ENCODE results near the gene MAP3K5.

MAP3K5 gene

DNA sequence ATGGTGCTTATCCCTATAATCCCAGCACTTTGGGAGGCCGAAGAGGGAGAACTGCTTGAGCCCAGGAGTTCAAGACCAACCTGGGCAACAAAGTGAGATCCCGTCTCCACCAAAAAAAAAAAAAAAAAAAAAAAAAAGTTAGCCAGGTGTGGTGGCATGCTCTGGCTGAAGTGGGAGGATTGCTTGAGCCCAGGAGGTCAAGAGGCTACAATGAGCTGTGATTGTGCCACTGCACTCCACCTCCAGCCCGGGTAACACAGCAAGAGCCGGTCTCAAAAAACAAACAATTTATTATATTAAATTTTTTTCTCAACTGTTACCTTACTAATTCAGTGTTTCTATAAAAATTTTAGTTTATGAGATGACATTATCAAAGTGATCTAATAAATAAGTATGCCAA is 156.7 kb downstream of the MAP3K5 start:
- DNase-seq: no peak

DNA sequence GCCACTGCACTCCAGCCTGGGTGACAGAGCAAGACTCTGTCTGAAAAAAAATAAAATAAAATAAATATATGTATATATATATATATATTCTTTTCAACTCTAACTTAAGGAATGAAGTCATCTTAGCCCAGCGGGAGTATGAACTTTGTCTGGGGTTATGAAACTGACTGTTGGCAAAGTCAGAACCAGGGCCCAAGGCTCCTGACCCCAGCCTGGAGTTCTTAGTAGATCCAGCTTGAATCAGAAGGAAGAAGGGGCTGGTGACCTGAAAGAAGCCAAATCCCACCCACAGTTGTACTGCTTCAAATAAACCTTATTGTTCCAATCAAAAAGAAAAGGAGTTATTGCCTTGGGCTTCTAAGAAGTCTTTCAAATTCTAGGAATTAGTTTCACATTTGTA is 158.9 kb downstream of the MAP3K5 start:
- DNase-seq: no peak

- no peak for DNase-seq
Observed at GRCh38 chr6:136628996-136629395, 163.3 kb downstream of the MAP3K5 start.

- no peak for DNase-seq
Observed at GRCh38 chr6:136627191-136627590, 165.1 kb downstream of the MAP3K5 start.

GRCh38 chr6:136625293-136625692 is 167.0 kb downstream of the MAP3K5 start:
- no peak for DNase-seq

DNA sequence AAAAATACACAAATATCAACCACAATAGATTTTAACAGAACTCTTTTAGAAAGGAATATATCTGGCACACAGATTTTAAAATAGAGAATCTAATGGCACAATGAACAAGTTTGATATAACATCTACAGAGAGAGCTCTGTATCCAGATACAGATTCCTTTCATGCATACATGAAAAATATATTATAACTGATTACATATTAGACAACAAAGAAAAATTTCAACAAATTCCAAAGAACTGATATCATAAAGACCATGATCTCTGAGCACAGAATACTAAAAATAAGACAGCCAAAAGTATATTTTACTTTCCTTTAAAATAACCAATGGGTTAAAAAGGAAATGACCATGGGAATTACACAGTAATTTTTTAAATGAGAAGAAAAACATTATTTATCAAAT is 167.9 kb downstream of the MAP3K5 start:
- DNase-seq: no peak

GRCh38 chr6:136618086-136618485 is 174.2 kb downstream of the MAP3K5 start:
- no peak for DNase-seq

DNA sequence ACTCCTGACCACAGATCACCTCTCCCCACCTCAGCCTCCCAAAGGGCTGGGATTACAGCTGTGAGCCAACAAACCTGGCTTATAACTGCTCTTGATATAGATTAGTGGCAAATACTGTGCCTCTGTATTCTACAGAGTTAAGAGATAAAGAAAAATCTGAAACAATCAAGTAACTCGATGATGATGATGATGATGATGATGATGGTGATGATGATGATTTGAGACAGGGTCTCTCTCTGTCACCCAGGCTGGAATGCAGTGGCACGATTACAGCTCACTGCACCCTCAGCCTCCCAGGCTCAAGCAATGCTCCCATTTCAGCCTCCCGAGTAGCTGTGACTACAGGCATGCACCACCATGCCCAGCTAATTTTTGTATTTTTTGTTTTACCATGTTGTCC is 175.8 kb downstream of the MAP3K5 start:
- DNase-seq: no peak

GRCh38 chr6:136614994-136615393 is 177.3 kb downstream of the MAP3K5 start:
- DNase-seq: no peak

- no peak for DNase-seq
Observed at GRCh38 chr6:136614350-136614749, 177.9 kb downstream of the MAP3K5 start.

- DNase-seq: no peak
Observed at GRCh38 chr6:136613477-136613876, 178.8 kb downstream of the MAP3K5 start.

GRCh38 chr6:136612666-136613389 is 179.4 kb downstream of the MAP3K5 start:
- DNase-seq: no peak

- DNase-seq: no peak
Observed at GRCh38 chr6:136611746-136612145, 180.5 kb downstream of the MAP3K5 start.

DNA sequence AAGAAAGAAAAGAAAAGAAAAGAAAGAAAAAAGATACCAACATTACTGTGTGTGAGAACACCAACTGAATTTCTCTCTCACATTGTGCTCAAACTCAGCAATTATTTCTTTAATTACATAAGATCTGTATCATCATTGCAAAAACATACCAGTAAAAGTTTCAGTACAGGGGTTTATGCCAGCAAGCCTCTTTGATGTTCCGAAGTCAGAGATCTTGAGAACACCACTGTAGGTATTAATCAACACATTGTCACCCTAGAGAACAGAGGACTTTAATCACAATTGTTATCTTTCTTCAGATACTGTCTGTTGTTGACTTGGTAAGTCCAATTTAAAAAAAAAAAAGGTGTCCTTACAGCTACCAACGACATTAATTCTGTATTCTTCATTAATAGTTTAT is 181.1 kb downstream of the MAP3K5 start:
- no peak for DNase-seq

DNA sequence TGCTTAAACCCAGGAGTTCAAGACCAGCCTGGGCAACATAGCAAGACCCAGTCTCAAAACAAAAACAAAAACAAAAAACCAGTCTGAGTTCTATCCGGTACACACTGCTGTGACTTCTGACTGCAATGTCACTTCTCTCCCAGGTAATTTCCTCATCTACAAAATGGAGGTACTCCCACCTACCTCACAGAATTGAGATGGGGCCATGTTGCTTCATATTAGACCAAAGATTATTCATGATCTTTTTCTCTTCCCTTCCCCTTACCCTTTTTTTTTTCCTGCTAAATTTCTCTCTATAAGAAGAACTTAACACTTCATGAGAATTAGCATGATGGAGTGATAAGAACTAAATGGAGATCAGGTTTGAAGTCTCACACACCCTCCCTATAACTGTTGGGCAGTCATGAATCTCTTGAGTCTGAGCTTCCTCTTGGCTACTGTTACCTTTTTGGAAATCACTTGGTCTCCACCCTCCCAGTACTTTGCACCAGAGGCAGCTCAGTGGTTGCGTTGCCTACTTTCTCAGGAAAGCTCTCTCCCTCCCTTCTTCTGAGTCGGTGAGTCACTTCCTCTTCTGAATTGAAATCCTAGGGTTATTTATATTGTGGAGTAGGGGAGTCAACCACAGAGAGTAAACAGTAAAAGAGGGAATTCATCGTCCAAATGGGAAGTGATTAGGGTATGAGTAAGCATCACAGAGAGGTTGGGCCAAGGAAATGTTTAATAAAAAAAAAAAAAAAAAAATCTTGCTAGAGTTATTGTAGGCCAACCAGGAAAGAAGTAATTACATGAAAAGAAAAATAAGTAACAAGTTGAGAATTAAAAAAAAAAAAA is 182.2 kb downstream of the MAP3K5 start:
- DNase-seq: no peak

GRCh38 chr6:136608991-136609390 is 183.3 kb downstream of the MAP3K5 start:
- no peak for DNase-seq

DNA sequence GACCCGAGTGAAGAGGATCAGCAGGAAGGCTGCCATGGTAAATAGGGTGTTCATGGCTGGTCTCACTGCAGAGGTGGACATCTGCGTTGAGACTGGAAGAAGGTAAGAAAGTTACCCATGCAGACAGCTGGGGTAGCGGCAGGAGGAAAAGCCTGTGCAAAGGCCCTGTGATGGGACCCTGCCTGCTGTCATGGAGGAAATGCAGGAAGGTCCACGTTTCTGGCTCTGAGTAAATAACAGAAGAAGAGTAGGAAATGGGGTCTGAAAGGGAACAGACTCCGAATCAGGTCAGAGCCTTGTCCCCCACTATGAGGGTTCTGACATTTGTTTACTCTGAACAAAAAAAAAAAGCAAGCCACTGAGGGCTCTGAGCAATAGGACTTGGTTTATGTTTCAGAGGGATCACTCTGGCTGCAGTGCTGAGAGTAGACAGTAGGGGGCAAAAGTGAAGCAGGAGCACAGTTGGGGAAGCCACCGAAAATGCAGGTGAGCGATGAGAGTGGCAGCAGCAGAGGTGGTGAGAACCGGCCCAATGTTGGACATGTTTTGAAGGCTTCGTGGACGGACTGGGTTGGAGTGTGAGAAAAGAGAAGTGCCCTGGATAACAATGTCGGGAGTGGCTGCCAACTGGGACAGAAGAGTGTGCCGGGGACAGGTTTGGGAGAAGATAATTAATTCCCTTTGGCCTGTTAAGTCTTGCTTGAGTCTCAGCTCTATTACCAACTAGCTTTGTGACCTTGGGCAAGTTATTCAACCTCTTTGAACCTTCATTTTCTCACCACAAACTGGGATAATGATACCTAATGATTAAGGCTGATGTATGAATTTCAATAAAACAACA is 184.1 kb downstream of the MAP3K5 start:
- DNase-seq: peak; percentile 7

- no peak for DNase-seq
Observed at GRCh38 chr6:136607204-136607931, 184.9 kb downstream of the MAP3K5 start.

DNA sequence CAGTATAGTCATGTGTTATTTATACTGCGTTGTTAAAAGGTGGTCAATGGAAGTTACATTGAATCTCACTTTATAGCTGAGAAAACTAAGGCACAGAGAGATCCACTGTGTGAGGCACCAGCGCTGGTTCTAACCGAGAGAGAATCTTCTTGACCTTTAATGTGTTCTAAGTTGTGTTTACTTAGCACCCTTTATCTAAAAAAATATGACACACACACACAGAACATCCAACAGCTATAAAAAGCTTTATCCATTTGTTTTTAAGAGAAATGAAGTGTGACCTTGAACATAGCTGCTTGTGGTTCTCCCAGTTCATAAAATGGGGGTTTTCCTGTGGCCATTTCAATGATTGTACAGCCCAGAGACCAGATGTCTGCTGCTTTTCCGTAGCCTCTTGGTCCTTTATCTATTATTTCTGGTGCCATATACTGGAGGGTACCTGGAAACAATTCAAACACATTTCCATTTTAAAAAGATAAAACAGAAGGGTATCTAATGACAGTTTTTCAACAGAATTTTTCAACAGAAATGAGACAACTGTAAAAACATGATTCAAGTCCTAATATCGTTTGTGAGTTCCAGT is 187.3 kb downstream of the MAP3K5 start:
- DNase-seq: no peak

GRCh38 chr6:136604328-136604825 is 187.9 kb downstream of the MAP3K5 start:
- DNase-seq: no peak

DNA sequence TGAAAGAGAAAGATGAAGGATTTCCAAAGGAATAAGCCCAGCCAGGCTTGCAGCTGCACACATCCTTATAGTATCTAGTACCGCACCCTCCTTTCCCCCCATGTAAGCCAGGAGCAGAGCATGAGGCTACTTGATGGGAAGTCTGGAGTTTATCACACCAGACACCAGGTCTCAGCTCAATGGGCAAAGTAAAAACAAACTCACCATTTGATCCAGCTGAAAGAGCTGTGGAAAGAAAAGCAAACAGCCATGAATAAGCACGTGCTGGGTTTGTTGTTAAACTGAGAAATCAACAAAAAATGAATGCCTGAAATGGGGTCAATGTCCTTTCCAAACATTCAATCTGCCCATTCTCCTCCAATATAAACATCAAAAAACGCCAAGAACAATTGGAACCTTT is 191.5 kb downstream of the MAP3K5 start:
- DNase-seq: no peak

DNA sequence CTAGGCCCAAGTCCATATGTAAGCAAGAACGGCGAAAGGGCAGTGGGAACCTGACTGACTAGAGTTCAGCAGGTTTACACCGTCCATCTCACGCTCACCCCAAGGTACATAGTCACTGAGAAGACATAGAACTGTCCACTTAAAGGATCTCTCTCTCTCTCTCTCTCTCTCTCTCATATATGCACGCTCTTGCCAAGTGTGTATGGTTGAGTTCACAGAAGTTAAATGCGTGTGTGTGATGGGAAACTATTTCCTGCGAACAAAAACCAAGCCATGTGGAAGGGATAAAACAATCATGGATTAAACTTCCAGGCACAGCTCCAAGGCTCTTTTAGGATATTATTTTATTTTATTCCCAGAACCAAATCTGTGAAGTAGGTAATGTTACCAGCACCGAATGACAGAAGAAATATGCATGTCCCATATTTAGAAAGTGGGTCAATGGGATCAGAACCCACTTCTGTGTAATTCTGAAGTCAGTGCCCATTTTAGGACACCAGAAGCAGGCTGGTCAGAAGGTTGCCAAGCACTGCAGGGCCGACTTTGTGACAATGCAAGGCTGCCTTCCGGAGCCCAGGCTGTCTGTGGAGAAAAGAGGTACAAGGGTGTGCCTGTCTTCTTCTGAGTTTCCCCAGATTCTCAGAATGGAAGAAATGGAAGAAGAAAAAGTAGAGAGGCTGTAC is 192.8 kb downstream of the MAP3K5 start:
- no peak for DNase-seq
